ENCODE results near the gene KRTAP1-3. TPM values are rescaled to one million over a fixed set of nuclear protein-coding genes. Genes with fewer than 3 reads are reported as not detected.
"Not testable (repeated sequence)": the region's sequence is repeated elsewhere in the genome, so short reads cannot be mapped to it uniquely, and the experiment has no call there.

KRTAP1-3 gene
- total and polyA plus RNA-seq, 2 donors (not counting 1 experiment from before 2014, with no cell fraction given) = not detected

DNA sequence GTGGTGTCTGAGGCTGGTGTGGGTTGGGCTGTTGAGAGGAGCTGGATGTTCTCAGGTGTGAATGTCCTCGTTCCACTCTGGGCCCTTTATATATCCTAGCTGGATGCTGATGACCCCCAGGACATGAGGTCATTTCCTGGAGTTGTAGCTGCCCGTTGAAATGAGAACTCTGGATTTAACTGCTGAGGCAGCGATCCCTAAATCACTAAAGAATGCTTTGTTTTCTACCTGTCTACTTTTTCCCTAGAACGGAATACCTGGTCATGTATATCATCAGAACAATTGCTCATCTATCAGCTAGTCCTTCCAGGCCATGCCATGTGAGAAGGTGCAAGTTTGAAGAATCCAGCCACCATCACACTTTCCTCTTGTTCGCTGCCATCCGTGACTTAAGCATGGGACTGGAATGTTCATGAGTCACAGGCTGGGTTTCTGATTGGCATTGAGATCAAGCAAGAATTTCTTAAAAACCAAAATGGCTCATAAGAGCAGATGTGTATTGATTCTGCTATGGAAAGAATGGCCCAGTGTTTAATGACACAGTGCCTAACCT, 25.5 kb upstream of the KRTAP1-3 start, which contains the start of gene KRTAP2-3:
TSS of gene KRTAP2-3 (minus strand) at position 63 of the 553 bp plus-strand sequence. CDS start 64 bp downstream, outside the sequence.
- Histone ChIP-seq H3K27me3 (ENCODE audit: control insufficient read depth, insufficient read depth, low read length) (no peaks in the 10 kb centered on the region), H4K20me1 (ENCODE audit: control insufficient read depth, extremely low read depth, insufficient read depth, low read length) (no peaks in the 10 kb centered on the region), H3K36me3 (ENCODE audit: control insufficient read depth, insufficient read depth, low read length) (no peaks in the 10 kb centered on the region), H3K4me1 (ENCODE audit: control insufficient read depth, extremely low read depth, insufficient read depth, low read length) (peaks cover 31% of the 10 kb centered on the region), H3K9me3 (ENCODE audit: control insufficient read depth, insufficient read depth, low read depth, low read length) (no peaks in the 10 kb centered on the region), H3K4me3 (replicated peaks in 1 of 4; ENCODE audit: control extremely low read depth in 1 of 4, insufficient read depth in 1 of 4, low read depth in 3 of 4, low read length in 4 of 4) (no peak within 1 kb of the TSS), H3K9ac (ENCODE audit: insufficient read depth, low read length) (peak within 1 kb of the TSS; percentile 32), H2AFZ (ENCODE audit: low read length) (no peak within 1 kb of the TSS), H3K79me2 (ENCODE audit: control insufficient read depth, insufficient read depth, low read length) (no peaks in the 10 kb centered on the region), H3K4me2 (ENCODE audit: extremely low read depth, insufficient read depth, low read length) (peak within 1 kb of the TSS; percentile 32), H3K27ac (ENCODE audit: insufficient read depth, low read length) (peak within 1 kb of the TSS; percentile 77)
- TF ChIP-seq, protein P1, sequence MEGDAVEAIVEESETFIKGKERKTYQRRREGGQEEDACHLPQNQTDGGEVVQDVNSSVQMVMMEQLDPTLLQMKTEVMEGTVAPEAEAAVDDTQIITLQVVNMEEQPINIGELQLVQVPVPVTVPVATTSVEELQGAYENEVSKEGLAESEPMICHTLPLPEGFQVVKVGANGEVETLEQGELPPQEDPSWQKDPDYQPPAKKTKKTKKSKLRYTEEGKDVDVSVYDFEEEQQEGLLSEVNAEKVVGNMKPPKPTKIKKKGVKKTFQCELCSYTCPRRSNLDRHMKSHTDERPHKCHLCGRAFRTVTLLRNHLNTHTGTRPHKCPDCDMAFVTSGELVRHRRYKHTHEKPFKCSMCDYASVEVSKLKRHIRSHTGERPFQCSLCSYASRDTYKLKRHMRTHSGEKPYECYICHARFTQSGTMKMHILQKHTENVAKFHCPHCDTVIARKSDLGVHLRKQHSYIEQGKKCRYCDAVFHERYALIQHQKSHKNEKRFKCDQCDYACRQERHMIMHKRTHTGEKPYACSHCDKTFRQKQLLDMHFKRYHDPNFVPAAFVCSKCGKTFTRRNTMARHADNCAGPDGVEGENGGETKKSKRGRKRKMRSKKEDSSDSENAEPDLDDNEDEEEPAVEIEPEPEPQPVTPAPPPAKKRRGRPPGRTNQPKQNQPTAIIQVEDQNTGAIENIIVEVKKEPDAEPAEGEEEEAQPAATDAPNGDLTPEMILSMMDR (conservative IDR thresholded peaks at IDR 0.05 in 1 of 2, IDR thresholded peaks at IDR 0.05 in 1 of 2; ENCODE audit: low read depth in 1 of 2, low read length in 2 of 2) = no peak
- TF ChIP-seq EZH2 (IDR thresholded peaks at IDR 0.05; ENCODE audit: low read length, missing control alignments) = no peak
- peak; percentile 52 to 99 for DNase-seq (ENCODE audit: low read depth in 2 of 2)

DNA sequence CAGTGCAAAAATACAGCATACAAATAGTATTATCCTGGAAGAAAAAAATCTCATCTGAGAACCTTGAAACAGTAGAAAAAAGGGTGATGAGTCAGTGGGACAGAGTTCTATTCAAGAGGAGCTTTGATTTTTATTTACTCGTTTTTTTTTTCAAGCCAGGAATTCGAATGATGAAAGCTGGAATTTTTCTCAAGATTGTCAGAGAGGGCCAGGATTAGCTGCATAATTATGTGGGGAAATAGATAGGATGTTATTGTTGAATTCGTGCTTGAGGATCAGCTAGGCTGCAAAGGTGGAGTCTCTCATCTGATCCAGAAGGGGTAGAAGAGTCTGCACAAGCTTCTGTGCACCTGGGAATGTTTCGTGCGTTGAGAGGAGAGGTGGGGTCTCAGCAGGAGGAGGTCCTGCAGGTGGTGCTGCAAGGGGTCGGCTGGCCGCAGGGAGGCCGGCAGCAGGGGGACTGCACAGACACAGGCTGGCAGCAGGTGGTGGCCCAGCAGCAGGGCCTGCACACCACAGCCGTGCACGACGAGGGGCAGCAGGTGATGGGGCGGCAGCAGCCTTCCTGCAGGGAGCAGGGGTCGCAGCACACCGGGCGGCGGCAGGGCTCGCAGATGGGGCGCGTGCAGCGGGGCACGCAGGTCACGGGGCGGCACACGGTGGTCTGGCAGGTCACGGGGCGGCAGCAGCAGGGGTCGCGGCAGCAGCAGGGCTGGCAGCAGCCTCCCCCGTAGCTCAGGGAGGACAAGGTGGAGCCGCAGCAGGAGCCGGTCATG, 24.8 kb upstream of the KRTAP1-3 start:
- not testable (repeated sequence) for H3K9me3 ChIP-seq (ENCODE audit: control insufficient read depth, insufficient read depth, low read depth, low read length); H3K4me3 ChIP-seq (replicated peaks in 1 of 4; ENCODE audit: control extremely low read depth in 1 of 4, insufficient read depth in 1 of 4, low read depth in 3 of 4, low read length in 4 of 4); H2AFZ ChIP-seq (ENCODE audit: low read length); H4K20me1 ChIP-seq (ENCODE audit: control insufficient read depth, extremely low read depth, insufficient read depth, low read length); H3K79me2 ChIP-seq (ENCODE audit: control insufficient read depth, insufficient read depth, low read length); H3K27me3 ChIP-seq (ENCODE audit: control insufficient read depth, insufficient read depth, low read length); H3K36me3 ChIP-seq (ENCODE audit: control insufficient read depth, insufficient read depth, low read length); H3K9ac ChIP-seq (ENCODE audit: insufficient read depth, low read length)
- Histone ChIP-seq H3K4me2 (ENCODE audit: extremely low read depth, insufficient read depth, low read length) (peak overlapping the region; percentile 32), H3K27ac (ENCODE audit: insufficient read depth, low read length) (peak overlapping the region; percentile 77), H3K4me1 (ENCODE audit: control insufficient read depth, extremely low read depth, insufficient read depth, low read length) (peaks cover 31% of the 10 kb centered on the region)
- DNase-seq (ENCODE audit: low read depth in 2 of 2) = peak; percentile 21 to 92

DNA sequence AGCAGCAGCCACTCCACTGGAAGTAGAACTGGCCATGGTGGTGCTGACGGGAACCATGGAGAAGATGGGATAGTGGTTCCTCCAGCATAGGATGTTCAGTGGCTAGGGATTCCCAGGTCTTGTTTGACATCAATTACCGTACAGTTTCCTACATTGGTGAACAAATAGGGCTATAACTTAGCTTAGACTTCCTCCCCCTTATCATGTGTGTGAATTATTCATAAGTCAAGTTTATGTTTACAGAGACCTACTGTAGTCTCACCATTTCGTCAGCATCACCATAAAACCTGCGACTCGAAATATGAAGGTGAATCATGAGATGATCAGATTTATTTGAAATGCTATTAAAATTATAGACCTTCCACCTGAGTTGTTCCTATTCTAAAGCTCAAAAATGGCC, 24.1 kb upstream of the KRTAP1-3 start:
- Histone ChIP-seq H3K27me3 (ENCODE audit: control insufficient read depth, insufficient read depth, low read length) (no peaks in the 10 kb centered on the region), H3K36me3 (ENCODE audit: control insufficient read depth, insufficient read depth, low read length) (no peaks in the 10 kb centered on the region), H3K9me3 (ENCODE audit: control insufficient read depth, insufficient read depth, low read depth, low read length) (no peaks in the 10 kb centered on the region), H3K27ac (ENCODE audit: insufficient read depth, low read length) (peak overlapping the region; percentile 73), H3K4me3 (replicated peaks in 1 of 4; ENCODE audit: control extremely low read depth in 1 of 4, insufficient read depth in 1 of 4, low read depth in 3 of 4, low read length in 4 of 4) (no peak overlapping the region), H3K9ac (ENCODE audit: insufficient read depth, low read length) (no peak overlapping the region), H3K4me1 (ENCODE audit: control insufficient read depth, extremely low read depth, insufficient read depth, low read length) (peaks cover 31% of the 10 kb centered on the region), H2AFZ (ENCODE audit: low read length) (no peak overlapping the region), H3K4me2 (ENCODE audit: extremely low read depth, insufficient read depth, low read length) (no peak overlapping the region), H3K79me2 (ENCODE audit: control insufficient read depth, insufficient read depth, low read length) (no peaks in the 10 kb centered on the region), H4K20me1 (ENCODE audit: control insufficient read depth, extremely low read depth, insufficient read depth, low read length) (no peaks in the 10 kb centered on the region)
- TF ChIP-seq EZH2 (IDR thresholded peaks at IDR 0.05; ENCODE audit: low read length, missing control alignments) = no peak
- TF ChIP-seq, protein P1 (conservative IDR thresholded peaks at IDR 0.05 in 1 of 2, IDR thresholded peaks at IDR 0.05 in 1 of 2; ENCODE audit: low read depth in 1 of 2, low read length in 2 of 2) = no peak
- peak in 1 of 2 donors; percentile 38 for DNase-seq (ENCODE audit: low read depth in 2 of 2)

All from fibroblast of lung (primary cell).